CD8-positive, alpha-beta memory T cell (primary cell): Measurements from ENCODE around the gene SMARCC1. TPM values are rescaled to one million over a fixed set of nuclear protein-coding genes. Genes with fewer than 3 reads are reported as not detected.

Experiments used
- CTCF ChIA-PET: fragments of 350-600 bp; sonication (Branson Sonifier 250); formaldehyde crosslinking; loops from one replicate; lab custom pipeline; 2021; ENCODE audit warnings: antibody characterized with exemption; lab: Charles Lee
- POLR2A ChIA-PET: fragments of 350-600 bp; sonication (Branson Sonifier 250); formaldehyde crosslinking; loops from one replicate; lab custom pipeline; 2021; ENCODE audit warnings: antibody characterized with exemption; lab: Charles Lee
- DNase-seq, 5 donors: peaks; one replicate each; pipeline versions ENCODE4 v3.0.0 to v3.0.0-alpha.2; 2020 to 2022; ENCODE audit warnings: mixed read lengths in 1 of 5
- H3K27ac ChIP-seq: one replicate; pipeline ENCODE4 v1.7.0; 2013; ENCODE audit warnings: low read depth, mild to moderate bottlenecking, low read length, moderate library complexity
- H3K27me3 ChIP-seq: 2 replicates; pipeline ENCODE4 v1.7.0; 2013; ENCODE audit warnings: low read length, mild to moderate bottlenecking; ENCODE audit not compliant: insufficient read depth, poor library complexity, severe bottlenecking
- H3K36me3 ChIP-seq: 2 replicates; pipeline ENCODE4 v1.7.0; 2013; ENCODE audit warnings: mild to moderate bottlenecking, low read length, moderate library complexity; ENCODE audit not compliant: insufficient read depth
- H3K4me1 ChIP-seq: 2 replicates; pipeline ENCODE4 v1.7.0; 2013; ENCODE audit warnings: mild to moderate bottlenecking, low read length, moderate library complexity; ENCODE audit not compliant: insufficient read depth
- H3K4me3 ChIP-seq: 2 replicates; pipeline ENCODE4 v1.7.0; 2013; ENCODE audit warnings: mild to moderate bottlenecking, low read length
- H3K9me3 ChIP-seq: 2 replicates; pipeline ENCODE4 v1.7.0; 2013; ENCODE audit warnings: mild to moderate bottlenecking, low read length
- H3K27ac Mint-ChIP-seq, 8 donors: one replicate each; pipeline ENCODE4 v1.8.0; 2020 to 2021; ENCODE audit warnings: mixed read lengths in 8 of 8, mild to moderate bottlenecking in 6 of 8, inconsistent platforms in 3 of 8, moderate library complexity in 3 of 8
- H3K27me3 Mint-ChIP-seq, 2 donors: one replicate each; pipeline ENCODE4 v1.8.0; 2020 to 2021; ENCODE audit warnings: mixed read lengths in 2 of 2, mild to moderate bottlenecking in 1 of 2, moderate library complexity in 1 of 2
- H3K36me3 Mint-ChIP-seq, 3 donors: one replicate each; pipeline ENCODE4 v1.8.0; 2020 to 2021; ENCODE audit warnings: mixed read lengths in 3 of 3, inconsistent platforms in 1 of 3, mild to moderate bottlenecking in 1 of 3
- H3K4me1 Mint-ChIP-seq, 3 donors: one replicate each; pipeline ENCODE4 v1.8.0; 2020 to 2021; ENCODE audit warnings: mixed read lengths in 3 of 3, inconsistent platforms in 1 of 3, mild to moderate bottlenecking in 1 of 3
- H3K4me3 Mint-ChIP-seq, 7 donors: one replicate each; pipeline ENCODE4 v1.8.0; 2020 to 2021; ENCODE audit warnings: mixed read lengths in 7 of 7, mild to moderate bottlenecking in 6 of 7, moderate library complexity in 4 of 7, inconsistent platforms in 2 of 7
- H3K9me3 Mint-ChIP-seq, 5 donors: one replicate each; pipeline ENCODE4 v1.8.0; 2020 to 2022; ENCODE audit warnings: mixed read lengths in 5 of 5, mild to moderate bottlenecking in 3 of 5, moderate library complexity in 2 of 5, inconsistent platforms in 1 of 5
- polyA plus RNA-seq: library from polyadenylated mRNA; unstranded; fragments of 300-500 nt; fragmentation: Illumina TruSeq; gene quantifications from one replicate; pipeline ENCODE4 v1.2.3, GENCODE V29; 2021
- total RNA-seq, 2 experiments: library from RNA; stranded (reverse); gene quantifications; one replicate each; pipeline ENCODE4 v1.2.3, GENCODE V29; 2021

Gene SMARCC1
- total and polyA plus RNA-seq, 3 experiments from 2014 or later: 54.6 to 107 (median 100) TPM

- H3K9me3 Mint-ChIP-seq: no peaks in the 10 kb centered on the region
- H3K36me3 ChIP-seq: peaks cover 46% of the 10 kb centered on the region
- peak overlapping the region in 2 of 8 donors; percentile 3 to 71 for H3K27ac Mint-ChIP-seq
- H3K27ac ChIP-seq: no peak overlapping the region
- ChIA-PET CTCF (no interaction called here), POLR2A (no interaction called here)
- peaks cover 0 to 4% (median 0%) of the 10 kb centered on the region in 3 donors for H3K4me1 Mint-ChIP-seq
- DNase-seq: no peak
- H3K4me1 ChIP-seq: no peaks in the 10 kb centered on the region
- no peak overlapping the region for H3K4me3 Mint-ChIP-seq
- H3K27me3 Mint-ChIP-seq: no peaks in the 10 kb centered on the region
- H3K27me3 ChIP-seq: no peaks in the 10 kb centered on the region
- no peaks in the 10 kb centered on the region for H3K9me3 ChIP-seq
- H3K36me3 Mint-ChIP-seq: peaks cover 8 to 84% (median 31%) of the 10 kb centered on the region in 3 donors
- no peak overlapping the region for H3K4me3 ChIP-seq
These were observed 93.2 kb downstream of the SMARCC1 start for GRCh38 chr3:47688488-47688887.

GRCh38 chr3:47685037-47685436 is 96.7 kb downstream of the SMARCC1 start:
- Histone ChIP-seq H3K36me3 (peaks cover 31% of the 10 kb centered on the region), H3K27me3 (no peaks in the 10 kb centered on the region), H3K4me3 (no peak overlapping the region), H3K27ac (no peak overlapping the region), H3K9me3 (no peaks in the 10 kb centered on the region), H3K4me1 (no peaks in the 10 kb centered on the region)
- Mint-ChIP-seq H3K9me3 (no peaks in the 10 kb centered on the region), H3K4me3 (no peak overlapping the region), H3K4me1 (peaks cover 0 to 4% (median 0%) of the 10 kb centered on the region in 3 donors), H3K36me3 (peaks cover 8 to 71% (median 22%) of the 10 kb centered on the region in 3 donors), H3K27me3 (no peaks in the 10 kb centered on the region), H3K27ac (no peak overlapping the region)
- DNase-seq: no peak
- POLR2A ChIA-PET: no interaction called here
- CTCF ChIA-PET: no interaction called here

GRCh38 chr3:47681016-47681415 is 100.7 kb downstream of the SMARCC1 start:
- Mint-ChIP-seq H3K27me3 (no peaks in the 10 kb centered on the region), H3K4me3 (no peak overlapping the region), H3K9me3 (no peaks in the 10 kb centered on the region), H3K36me3 (peaks cover 6 to 66% (median 11%) of the 10 kb centered on the region in 3 donors), H3K27ac (no peak overlapping the region), H3K4me1 (no peaks in the 10 kb centered on the region)
- no peaks in the 10 kb centered on the region for H3K4me1 ChIP-seq
- DNase-seq: no peak
- no peak overlapping the region for H3K27ac ChIP-seq
- peaks cover 27% of the 10 kb centered on the region for H3K36me3 ChIP-seq
- no peaks in the 10 kb centered on the region for H3K27me3 ChIP-seq
- POLR2A ChIA-PET: no interaction called here
- H3K9me3 ChIP-seq: no peaks in the 10 kb centered on the region
- no peak overlapping the region for H3K4me3 ChIP-seq
- CTCF ChIA-PET: no interaction called here

- no peaks in the 10 kb centered on the region for H3K9me3 ChIP-seq
- no peak overlapping the region for H3K27ac ChIP-seq
- Mint-ChIP-seq H3K9me3 (no peaks in the 10 kb centered on the region), H3K27ac (peak overlapping the region in 1 of 8 donors; percentile 57), H3K4me1 (no peaks in the 10 kb centered on the region), H3K27me3 (no peaks in the 10 kb centered on the region), H3K36me3 (peaks cover 15 to 76% (median 20%) of the 10 kb centered on the region in 3 donors), H3K4me3 (no peak overlapping the region)
- DNase-seq: no peak
- H3K36me3 ChIP-seq: peaks cover 42% of the 10 kb centered on the region
- CTCF ChIA-PET: no interaction called here
- POLR2A ChIA-PET: interaction anchor here (0.5 kb wide), 1 partner anchor 127 kb away, joined by 5 read pairs; no protein-coding TSS in a partner anchor
- H3K4me3 ChIP-seq: no peak overlapping the region
- H3K27me3 ChIP-seq: no peaks in the 10 kb centered on the region
- H3K4me1 ChIP-seq: no peaks in the 10 kb centered on the region
These were observed 103.0 kb downstream of the SMARCC1 start for GRCh38 chr3:47678446-47679338.

- no peaks in the 10 kb centered on the region for H3K27me3 ChIP-seq
- Mint-ChIP-seq H3K27me3 (no peaks in the 10 kb centered on the region), H3K36me3 (peaks cover 2 to 66% (median 23%) of the 10 kb centered on the region in 3 donors), H3K27ac (no peak overlapping the region), H3K9me3 (no peaks in the 10 kb centered on the region), H3K4me1 (peaks cover 2 to 10% (median 4%) of the 10 kb centered on the region in 3 donors), H3K4me3 (no peak overlapping the region)
- ChIA-PET POLR2A (no interaction called here), CTCF (no interaction called here)
- peaks cover 29% of the 10 kb centered on the region for H3K36me3 ChIP-seq
- no peak overlapping the region for H3K27ac ChIP-seq
- no peak for DNase-seq
- no peaks in the 10 kb centered on the region for H3K9me3 ChIP-seq
- no peak overlapping the region for H3K4me3 ChIP-seq
- no peaks in the 10 kb centered on the region for H3K4me1 ChIP-seq
These were observed 112.5 kb downstream of the SMARCC1 start for GRCh38 chr3:47669026-47669749.

- Mint-ChIP-seq H3K4me3 (no peak overlapping the region), H3K27me3 (no peaks in the 10 kb centered on the region), H3K27ac (peak overlapping the region in 3 of 8 donors; percentile 1 to 68 (median 13)), H3K4me1 (peaks cover under 1 to 6% (median 2%) of the 10 kb centered on the region in 3 donors), H3K36me3 (peaks cover 0 to 58% (median 10%) of the 10 kb centered on the region in 3 donors), H3K9me3 (no peaks in the 10 kb centered on the region)
- ChIA-PET CTCF (no interaction called here), POLR2A (no interaction called here)
- no peaks in the 10 kb centered on the region for H3K9me3 ChIP-seq
- peaks cover 28% of the 10 kb centered on the region for H3K36me3 ChIP-seq
- H3K4me1 ChIP-seq: no peaks in the 10 kb centered on the region
- no peak for DNase-seq
- H3K4me3 ChIP-seq: no peak overlapping the region
- no peak overlapping the region for H3K27ac ChIP-seq
- H3K27me3 ChIP-seq: no peaks in the 10 kb centered on the region
These were observed 115.6 kb downstream of the SMARCC1 start for GRCh38 chr3:47666118-47666517.

GRCh38 chr3:47664519-47664918 is 117.2 kb downstream of the SMARCC1 start:
- Mint-ChIP-seq H3K4me3 (no peak overlapping the region), H3K36me3 (peaks cover 3 to 59% (median 14%) of the 10 kb centered on the region in 3 donors), H3K9me3 (no peaks in the 10 kb centered on the region), H3K4me1 (peaks cover 2 to 10% (median 4%) of the 10 kb centered on the region in 3 donors), H3K27ac (peak overlapping the region in 2 of 8 donors; percentile 37 to 63), H3K27me3 (no peaks in the 10 kb centered on the region)
- Histone ChIP-seq H3K9me3 (no peaks in the 10 kb centered on the region), H3K27me3 (no peaks in the 10 kb centered on the region), H3K4me1 (no peaks in the 10 kb centered on the region), H3K36me3 (peaks cover 23% of the 10 kb centered on the region), H3K4me3 (no peak overlapping the region), H3K27ac (no peak overlapping the region)
- ChIA-PET POLR2A (no interaction called here), CTCF (no interaction called here)
- no peak for DNase-seq
